C4-2B (cell line): ENCODE results near the gene GPR108.

Experiments used
- CTCF ChIP-seq: fragments of 450-650 bp; conservative IDR thresholded peaks from 2 replicates; pipeline ENCODE4 v1.5.1; 2017; ENCODE audit warnings: mild to moderate bottlenecking
- ZFX ChIP-seq: fragments of 450-650 bp; IDR thresholded peaks from 2 replicates; pipeline ENCODE4 v1.6.1; 2017

GRCh38 chr19:6754653-6755463 lies 17.5 kb upstream of the GPR108 start:
- no peak for TF ChIP-seq CTCF
- no peak for TF ChIP-seq ZFX
